Fibroblast of skin of left biceps (primary cell): ENCODE results near the gene UMOD.

ENCODE experiments used
- DNase-seq, 2 experiments: peaks; one replicate each; pipeline ENCODE4 v3.0.0-alpha.2; 2013; ENCODE audit warnings: low read depth in 2 of 2

The UMOD gene

GRCh38 chr16:20364051-20364450, 11.5 kb upstream of the UMOD start:
- no peak for DNase-seq

GRCh38 chr16:20363191-20363590, 10.7 kb upstream of the UMOD start:
- no peak for DNase-seq

- no peak for DNase-seq
Measured at GRCh38 chr16:20359997-20360396, 7.5 kb upstream of the UMOD start.

GRCh38 chr16:20355114-20355782, 2.7 kb upstream of the UMOD start:
- no peak for DNase-seq

GRCh38 chr16:20353379-20353778, 864 bp upstream of the UMOD start:
- no peak for DNase-seq

- DNase-seq, result no peak
Measured at GRCh38 chr16:20349615-20350014, 2.9 kb downstream of the UMOD start.

- no peak for DNase-seq
Measured at GRCh38 chr16:20348365-20349185, 3.9 kb downstream of the UMOD start.

GRCh38 chr16:20347666-20348364, 4.7 kb downstream of the UMOD start:
- DNase-seq, result no peak

- no peak for DNase-seq
Measured at GRCh38 chr16:20344611-20345010, 7.9 kb downstream of the UMOD start.

- DNase-seq, result no peak
Measured at GRCh38 chr16:20339744-20340143, 12.8 kb downstream of the UMOD start.

- no peak for DNase-seq
Measured at GRCh38 chr16:20336955-20337354, 15.6 kb downstream of the UMOD start.

GRCh38 chr16:20334396-20334795, 18.1 kb downstream of the UMOD start:
- DNase-seq, result no peak

- no peak for DNase-seq
Measured at GRCh38 chr16:20333120-20333519, 19.4 kb downstream of the UMOD start.

- DNase-seq, result no peak
Measured at GRCh38 chr16:20332411-20332810, 20.1 kb downstream of the UMOD start.

- DNase-seq, result no peak
Measured at GRCh38 chr16:20331635-20332034, 20.9 kb downstream of the UMOD start.

GRCh38 chr16:20329392-20330138, 22.9 kb downstream of the UMOD start:
- no peak for DNase-seq

- no peak for DNase-seq
Measured at GRCh38 chr16:20327444-20328041, 25.0 kb downstream of the UMOD start, which contains the start of gene GP2. Gene GP2, minus strand, starts transcription at chr16:20327513. Its CDS starts 1,082 bp downstream, at chr16:20326431.

- no peak for DNase-seq
Measured at GRCh38 chr16:20326321-20326720, 26.2 kb downstream of the UMOD start.

- DNase-seq, result no peak
Measured at GRCh38 chr16:20325005-20325404, 27.5 kb downstream of the UMOD start.

- DNase-seq, result no peak
Measured at GRCh38 chr16:20323591-20324117, 28.9 kb downstream of the UMOD start.

GRCh38 chr16:20322696-20323095, 29.8 kb downstream of the UMOD start:
- no peak for DNase-seq
